Trophoblast cell (in vitro differentiated cells and primary cell): ENCODE results near the gene PCSK6.

Source experiments
- DNase-seq, 2 donors: peaks; one replicate each; pipeline ENCODE4 v3.0.0-alpha.2; 2016
- H2AFZ ChIP-seq: 2 replicates; pipeline ENCODE4 v1.6.1; 2013; ENCODE audit warnings: low read length, moderate library complexity, mild to moderate bottlenecking; ENCODE audit not compliant: insufficient read depth, poor library complexity
- H2AK5ac ChIP-seq: 2 replicates; pipeline ENCODE4 v1.6.1; 2013; ENCODE audit warnings: mild to moderate bottlenecking, low read length
- H2BK120ac ChIP-seq: 2 replicates; pipeline ENCODE4 v1.6.1; 2013; ENCODE audit warnings: low read length, mild to moderate bottlenecking, moderate library complexity; ENCODE audit not compliant: insufficient read depth, poor library complexity
- H2BK12ac ChIP-seq: 2 replicates; pipeline ENCODE4 v1.6.1; 2013; ENCODE audit warnings: mild to moderate bottlenecking, low read length, moderate library complexity
- H2BK5ac ChIP-seq: 2 replicates; pipeline ENCODE4 v1.6.1; 2013; ENCODE audit warnings: low read length, low read depth, moderate library complexity, mild to moderate bottlenecking; ENCODE audit not compliant: poor library complexity
- H3K14ac ChIP-seq: 2 replicates; pipeline ENCODE4 v1.6.1; 2013; ENCODE audit warnings: mild to moderate bottlenecking, low read length
- H3K18ac ChIP-seq: 2 replicates; pipeline ENCODE4 v1.6.1; 2013; ENCODE audit warnings: mild to moderate bottlenecking, low read length
- H3K23ac ChIP-seq: 2 replicates; pipeline ENCODE4 v1.6.1; 2013; ENCODE audit warnings: low read length
- H3K27ac ChIP-seq: 2 replicates; pipeline ENCODE4 v1.5.1; 2013; ENCODE audit warnings: low read depth, mild to moderate bottlenecking, inconsistent platforms, low read length, moderate library complexity
- H3K27me3 ChIP-seq: 2 replicates; pipeline ENCODE4 v1.6.1; 2013; ENCODE audit warnings: inconsistent platforms, mild to moderate bottlenecking, low read length, moderate library complexity; ENCODE audit not compliant: insufficient read depth
- H3K36me3 ChIP-seq, 2 experiments: 1 replicate in 1 of 2; 2 replicates in 1 of 2; pipeline ENCODE4 v1.6.1; 2013; ENCODE audit warnings: low read length in 2 of 2, mild to moderate bottlenecking in 2 of 2, moderate library complexity in 1 of 2; ENCODE audit not compliant: insufficient read depth in 2 of 2, control insufficient read depth in 1 of 2
- H3K4ac ChIP-seq: 2 replicates; pipeline ENCODE4 v1.6.1; 2013; ENCODE audit warnings: low read depth, mild to moderate bottlenecking, low read length, moderate library complexity
- H3K4me1 ChIP-seq, 2 experiments: 1 replicate in 1 of 2; 2 replicates in 1 of 2; pipeline ENCODE4 v1.6.1; 2013; ENCODE audit warnings: low read length in 2 of 2, mild to moderate bottlenecking in 2 of 2, moderate library complexity in 1 of 2; ENCODE audit not compliant: insufficient read depth in 2 of 2, control insufficient read depth in 1 of 2
- H3K4me2 ChIP-seq: 2 replicates; pipeline ENCODE4 v1.6.1; 2013; ENCODE audit warnings: inconsistent platforms, mild to moderate bottlenecking, low read length, moderate library complexity
- H3K4me3 ChIP-seq: 2 replicates; pipeline ENCODE4 v1.5.1; 2013; ENCODE audit warnings: mild to moderate bottlenecking, low read depth, low read length, inconsistent platforms
- H3K79me1 ChIP-seq: one replicate; pipeline ENCODE4 v1.6.1; 2013; ENCODE audit warnings: low read length
- H3K79me2 ChIP-seq: 2 replicates; pipeline ENCODE4 v1.6.1; 2013; ENCODE audit warnings: low read length, mild to moderate bottlenecking; ENCODE audit not compliant: control insufficient read depth, insufficient read depth, poor library complexity
- H3K9ac ChIP-seq: 2 replicates; pipeline ENCODE4 v1.6.1; 2013; ENCODE audit warnings: mild to moderate bottlenecking, low read length
- H3K9me3 ChIP-seq: 2 replicates; pipeline ENCODE4 v1.6.1; 2013; ENCODE audit warnings: low read depth, mild to moderate bottlenecking, control low read depth, inconsistent platforms, low read length; ENCODE audit not compliant: insufficient read depth
- H4K12ac ChIP-seq: 2 replicates; pipeline ENCODE4 v1.6.1; 2013; ENCODE audit warnings: low read depth, mild to moderate bottlenecking, low read length, moderate library complexity
- H4K8ac ChIP-seq: 2 replicates; pipeline ENCODE4 v1.6.1; 2013; ENCODE audit warnings: low read depth, mild to moderate bottlenecking, low read length, moderate library complexity
- H4K91ac ChIP-seq: one replicate; pipeline ENCODE4 v1.6.1; 2013; ENCODE audit warnings: low read depth, mild to moderate bottlenecking, low read length, moderate library complexity
- WGBS: extraction: QIAGEN DNeasy Blood & Tissue Kit; methylation state at CpG from one replicate; pipeline ENCODE4 v1.1.7; 2013; ENCODE audit warnings: missing lambda C conversion rate; ENCODE audit not compliant: insufficient read length, insufficient coverage; ENCODE audit errors: extremely low coverage; 5-methylcytosine and 5-hydroxymethylcytosine counted together

Gene PCSK6

GRCh38 chr15:101526021-101526420, 36.5 kb upstream of the PCSK6 start:
- Histone ChIP-seq H3K27me3 (no peaks in the 10 kb centered on the region), H2AFZ (no peak overlapping the region), H3K79me2 (no peaks in the 10 kb centered on the region), H3K36me3 (no peaks in the 10 kb centered on the region), H2BK5ac (no peak overlapping the region), H2BK12ac (no peak overlapping the region), H3K4me2 (no peak overlapping the region), H3K4ac (no peak overlapping the region), H2AK5ac (no peak overlapping the region), H2BK120ac (no peak overlapping the region), H4K91ac (no peak overlapping the region), H3K4me1 (no peaks in the 10 kb centered on the region), H3K4me3 (no peak overlapping the region), H3K27ac (no peak overlapping the region), H3K18ac (no peak overlapping the region), H3K9ac (no peak overlapping the region), H3K14ac (no peak overlapping the region), H3K9me3 (peaks cover 2% of the 10 kb centered on the region), H3K23ac (no peak overlapping the region), H3K79me1 (no peaks in the 10 kb centered on the region), H4K8ac (no peak overlapping the region), H4K12ac (no peak overlapping the region)
- WGBS: no CpG with 5 or more reads among the region's 8 CpGs
- DNase-seq: no peak

- H3K79me1 ChIP-seq: no peaks in the 10 kb centered on the region
- H3K27me3 ChIP-seq: no peaks in the 10 kb centered on the region
- WGBS: no CpG with 5 or more reads among the region's 10 CpGs
- no peak overlapping the region for H2AFZ ChIP-seq
- no peak overlapping the region for H4K12ac ChIP-seq
- DNase-seq: no peak
- H3K4me3 ChIP-seq: no peak overlapping the region
- no peak overlapping the region for H3K4ac ChIP-seq
- H2BK5ac ChIP-seq: no peak overlapping the region
- no peak overlapping the region for H3K27ac ChIP-seq
- H4K91ac ChIP-seq: no peak overlapping the region
- H3K4me2 ChIP-seq: no peak overlapping the region
- no peak overlapping the region for H4K8ac ChIP-seq
- H3K4me1 ChIP-seq: no peaks in the 10 kb centered on the region
- H2AK5ac ChIP-seq: no peak overlapping the region
- no peak overlapping the region for H2BK120ac ChIP-seq
- no peaks in the 10 kb centered on the region for H3K79me2 ChIP-seq
- no peak overlapping the region for H3K18ac ChIP-seq
- H3K14ac ChIP-seq: no peak overlapping the region
- H2BK12ac ChIP-seq: no peak overlapping the region
- no peaks in the 10 kb centered on the region for H3K36me3 ChIP-seq
- H3K23ac ChIP-seq: no peak overlapping the region
- peaks cover 2% of the 10 kb centered on the region for H3K9me3 ChIP-seq
- no peak overlapping the region for H3K9ac ChIP-seq
These were observed 35.7 kb upstream of the PCSK6 start for GRCh38 chr15:101525087-101525669.

GRCh38 chr15:101523560-101523940, 34.0 kb upstream of the PCSK6 start:
- no peak overlapping the region for H4K8ac ChIP-seq
- no peak overlapping the region for H4K91ac ChIP-seq
- no peak overlapping the region for H3K18ac ChIP-seq
- H3K4ac ChIP-seq: no peak overlapping the region
- no peak overlapping the region for H2AK5ac ChIP-seq
- no peaks in the 10 kb centered on the region for H3K9me3 ChIP-seq
- H3K79me2 ChIP-seq: no peaks in the 10 kb centered on the region
- no peaks in the 10 kb centered on the region for H3K79me1 ChIP-seq
- H2BK120ac ChIP-seq: no peak overlapping the region
- H3K9ac ChIP-seq: no peak overlapping the region
- H3K27me3 ChIP-seq: no peaks in the 10 kb centered on the region
- WGBS: no CpG with 5 or more reads among the region's 8 CpGs
- H3K27ac ChIP-seq: no peak overlapping the region
- no peak overlapping the region for H2AFZ ChIP-seq
- no peak for DNase-seq
- H2BK12ac ChIP-seq: no peak overlapping the region
- no peak overlapping the region for H3K4me3 ChIP-seq
- no peak overlapping the region for H3K14ac ChIP-seq
- no peak overlapping the region for H4K12ac ChIP-seq
- H3K4me1 ChIP-seq: no peaks in the 10 kb centered on the region
- H3K36me3 ChIP-seq: no peaks in the 10 kb centered on the region
- no peak overlapping the region for H2BK5ac ChIP-seq
- no peak overlapping the region for H3K23ac ChIP-seq
- no peak overlapping the region for H3K4me2 ChIP-seq

- H3K36me3 ChIP-seq: no peaks in the 10 kb centered on the region
- WGBS: no CpG with 5 or more reads among the region's 18 CpGs
- no peaks in the 10 kb centered on the region for H3K9me3 ChIP-seq
- no peak overlapping the region for H2BK5ac ChIP-seq
- H2BK12ac ChIP-seq: no peak overlapping the region
- no peak overlapping the region for H3K27ac ChIP-seq
- H2AFZ ChIP-seq: no peak overlapping the region
- H2AK5ac ChIP-seq: no peak overlapping the region
- no peak overlapping the region for H4K12ac ChIP-seq
- no peak overlapping the region for H3K9ac ChIP-seq
- no peak overlapping the region for H3K14ac ChIP-seq
- H3K18ac ChIP-seq: no peak overlapping the region
- no peak overlapping the region for H3K4me3 ChIP-seq
- no peak overlapping the region for H3K4me2 ChIP-seq
- H3K4me1 ChIP-seq: no peaks in the 10 kb centered on the region
- H3K27me3 ChIP-seq: no peaks in the 10 kb centered on the region
- H4K8ac ChIP-seq: no peak overlapping the region
- H2BK120ac ChIP-seq: no peak overlapping the region
- no peaks in the 10 kb centered on the region for H3K79me1 ChIP-seq
- no peak overlapping the region for H3K4ac ChIP-seq
- no peak for DNase-seq
- no peak overlapping the region for H3K23ac ChIP-seq
- H4K91ac ChIP-seq: no peak overlapping the region
- H3K79me2 ChIP-seq: no peaks in the 10 kb centered on the region
These were observed 33.4 kb upstream of the PCSK6 start for GRCh38 chr15:101522621-101523559.
